Forelimb muscle (tissue), 1 donor: ENCODE data around the gene TJP2. TPM values are rescaled to one million over a fixed set of nuclear protein-coding genes. Genes with fewer than 3 reads are reported as not detected.

Source experiments
- DNase-seq: peaks from one replicate; pipeline ENCODE4 v3.0.0-alpha.2; 2013; ENCODE audit warnings: low read depth
- polyA plus RNA-seq: library from polyadenylated mRNA; unstranded; fragments of 120-200 nt; gene quantifications from one replicate; pipeline ENCODE4 v1.2.1, GENCODE V29; 2013; ENCODE audit not compliant: insufficient read length

The TJP2 gene
- polyA plus RNA-seq, 1 donor = 9.7 TPM

GRCh38 chr9:69191231-69191630 lies 17.2 kb downstream of the TJP2 start:
- DNase-seq = no peak

DNA sequence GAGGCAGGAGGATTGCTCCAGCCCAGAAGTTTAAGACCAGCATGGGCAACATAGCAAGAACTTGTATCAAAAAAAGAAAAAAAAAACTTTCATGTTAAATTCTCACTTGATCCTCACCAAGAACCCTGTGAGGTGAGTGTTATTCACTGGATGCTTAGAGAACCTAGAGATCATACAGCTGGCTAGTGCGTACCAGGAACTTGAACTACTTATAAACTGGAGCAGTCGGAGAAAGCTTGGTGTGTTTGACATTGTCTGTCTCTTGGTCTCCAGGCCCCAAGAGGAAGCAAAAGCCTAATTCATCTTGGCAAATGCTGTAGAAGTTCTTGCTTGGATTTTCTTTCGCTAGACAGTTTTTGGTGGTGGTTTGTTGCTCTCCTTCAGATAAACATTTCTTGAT lies 18.1 kb downstream of the TJP2 start:
- no peak for DNase-seq

- DNase-seq = no peak
These were observed 19.6 kb downstream of the TJP2 start for GRCh38 chr9:69193685-69194032.

GRCh38 chr9:69194702-69195418 lies 20.8 kb downstream of the TJP2 start:
- no peak for DNase-seq

DNA sequence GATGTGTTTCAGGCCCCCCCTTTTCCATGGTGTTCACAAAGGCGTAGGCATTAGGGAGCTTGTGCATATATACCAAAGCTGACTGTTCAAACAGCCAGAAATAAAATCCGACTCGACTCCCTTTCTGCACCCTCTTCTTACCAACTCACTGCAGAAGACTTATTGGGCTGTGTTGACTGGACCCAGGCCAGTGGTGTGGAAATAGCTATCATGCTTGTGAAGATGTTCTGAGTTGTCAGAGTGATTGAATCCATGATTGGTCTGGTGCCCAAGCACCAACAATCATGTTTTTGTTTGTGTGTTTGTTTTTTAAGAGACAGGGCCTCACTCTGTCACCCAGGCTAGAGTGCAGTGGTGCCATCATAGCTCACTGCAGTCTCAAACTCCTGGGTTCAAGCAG lies 21.6 kb downstream of the TJP2 start:
- no peak for DNase-seq

GRCh38 chr9:69197687-69198086 lies 23.6 kb downstream of the TJP2 start:
- no peak for DNase-seq

- DNase-seq = no peak
These were observed 24.6 kb downstream of the TJP2 start for GRCh38 chr9:69198521-69199220.

GRCh38 chr9:69199769-69200470 lies 25.8 kb downstream of the TJP2 start:
- DNase-seq = no peak

DNA sequence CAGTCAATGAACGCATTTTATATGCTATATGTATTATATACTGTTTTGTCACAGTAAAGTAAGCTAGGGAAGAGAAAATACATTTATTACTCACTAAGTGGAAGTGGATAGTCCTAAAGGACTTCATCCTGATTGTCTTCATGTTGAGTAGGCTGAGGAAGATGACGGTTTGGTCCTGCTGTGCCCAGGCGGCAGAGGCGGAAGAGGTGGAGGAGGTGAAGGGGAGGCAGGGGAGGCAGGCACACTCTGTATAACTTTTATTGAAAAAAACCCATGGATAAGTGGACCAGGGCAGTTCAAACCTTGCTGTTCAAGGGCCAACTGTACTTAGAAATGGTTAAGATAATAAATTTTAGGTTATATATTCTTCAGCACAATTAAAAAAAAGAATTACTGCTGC lies 28.5 kb downstream of the TJP2 start:
- DNase-seq = no peak

- DNase-seq = no peak
These were observed 30.2 kb downstream of the TJP2 start for GRCh38 chr9:69204326-69204725.

- no peak for DNase-seq
These were observed 30.8 kb downstream of the TJP2 start for GRCh38 chr9:69204849-69205248.

DNA sequence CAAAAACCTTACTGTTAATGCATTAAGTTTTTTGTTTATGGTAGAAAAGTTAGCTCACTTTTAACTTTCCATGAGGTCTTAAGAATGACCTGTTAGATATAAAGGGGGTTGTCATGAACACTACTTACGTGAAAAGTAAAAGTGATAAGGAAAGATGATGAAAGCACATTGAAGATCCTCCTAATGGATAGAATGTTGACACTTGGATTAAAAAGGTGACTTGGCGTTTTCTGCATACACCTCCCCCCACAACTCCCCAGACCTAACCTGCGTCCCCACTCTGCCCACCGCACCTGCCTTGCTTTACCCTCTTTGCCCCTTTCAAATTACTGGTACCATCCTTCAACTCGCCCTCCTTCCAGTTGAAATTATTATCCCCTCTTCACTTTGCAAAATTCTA lies 32.0 kb downstream of the TJP2 start:
- no peak for DNase-seq

DNA sequence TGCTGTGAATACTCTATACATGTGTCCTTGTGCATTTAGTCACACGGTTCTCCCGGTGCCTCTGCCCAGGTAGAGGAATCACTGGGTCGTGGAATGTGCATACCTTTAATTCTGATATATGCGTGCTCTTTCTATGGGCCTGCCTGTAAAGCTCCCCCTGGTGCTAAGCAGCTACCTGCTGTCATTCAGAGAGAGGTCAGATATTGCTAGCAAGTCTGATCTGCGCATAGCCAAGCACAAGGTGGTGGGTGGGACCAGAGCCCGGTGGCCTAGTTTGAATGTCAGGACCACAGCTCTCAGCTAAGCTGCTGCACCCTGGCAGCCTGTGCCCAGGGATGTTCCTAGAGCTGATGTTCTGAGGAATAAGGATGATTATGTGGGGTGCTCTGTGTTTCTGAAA lies 33.4 kb downstream of the TJP2 start:
- DNase-seq = no peak

DNA sequence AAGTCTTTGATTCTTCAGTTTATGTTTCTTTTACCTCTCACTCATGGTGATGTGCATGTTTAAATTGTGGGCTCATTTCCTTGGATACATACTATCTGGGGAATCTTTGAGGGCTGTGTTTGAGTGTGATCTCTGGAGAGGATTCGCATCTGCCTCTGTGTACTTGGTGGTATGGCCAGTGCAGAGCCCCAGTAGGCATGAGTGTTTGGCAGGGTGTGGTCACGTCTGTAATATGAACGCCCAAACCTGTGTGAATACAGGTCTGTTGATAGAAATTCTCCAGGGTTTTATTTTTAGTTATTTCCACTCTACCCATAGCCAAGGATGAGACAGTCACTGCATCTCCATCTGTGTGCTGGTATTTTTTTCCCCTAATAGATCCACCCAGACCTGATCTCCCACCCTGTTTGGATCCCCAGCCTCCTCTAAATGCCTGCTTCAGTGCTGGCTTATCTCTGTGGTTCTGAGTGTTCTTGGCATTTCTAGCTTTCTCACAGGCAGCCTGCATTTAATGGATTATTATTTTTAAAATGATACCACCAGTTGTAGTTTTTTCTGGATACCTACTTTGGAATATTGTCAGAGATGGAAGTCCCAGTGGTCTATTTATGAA lies 37.5 kb downstream of the TJP2 start:
- DNase-seq = no peak

DNA sequence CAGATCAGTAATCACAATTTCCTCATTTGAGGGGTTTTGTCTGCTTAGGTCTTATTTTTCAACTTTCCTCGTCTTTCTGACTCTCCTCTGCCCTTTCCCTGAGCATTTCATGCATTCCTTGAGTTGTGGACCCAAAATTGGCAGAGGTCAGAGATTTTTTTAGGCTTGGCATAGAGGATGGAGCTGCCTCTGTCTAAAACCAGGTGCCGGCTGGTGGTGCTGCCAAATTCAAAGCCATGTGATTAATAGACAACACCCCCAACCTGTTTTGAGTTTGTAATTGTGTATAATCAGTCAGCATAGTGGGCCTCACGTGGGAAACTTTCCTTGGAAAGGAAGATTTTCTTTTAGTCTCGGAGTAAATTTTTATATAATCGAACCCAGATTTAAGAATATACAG lies 39.6 kb downstream of the TJP2 start:
- no peak for DNase-seq

- DNase-seq = no peak
These were observed 40.9 kb downstream of the TJP2 start for GRCh38 chr9:69214939-69215338.

DNA sequence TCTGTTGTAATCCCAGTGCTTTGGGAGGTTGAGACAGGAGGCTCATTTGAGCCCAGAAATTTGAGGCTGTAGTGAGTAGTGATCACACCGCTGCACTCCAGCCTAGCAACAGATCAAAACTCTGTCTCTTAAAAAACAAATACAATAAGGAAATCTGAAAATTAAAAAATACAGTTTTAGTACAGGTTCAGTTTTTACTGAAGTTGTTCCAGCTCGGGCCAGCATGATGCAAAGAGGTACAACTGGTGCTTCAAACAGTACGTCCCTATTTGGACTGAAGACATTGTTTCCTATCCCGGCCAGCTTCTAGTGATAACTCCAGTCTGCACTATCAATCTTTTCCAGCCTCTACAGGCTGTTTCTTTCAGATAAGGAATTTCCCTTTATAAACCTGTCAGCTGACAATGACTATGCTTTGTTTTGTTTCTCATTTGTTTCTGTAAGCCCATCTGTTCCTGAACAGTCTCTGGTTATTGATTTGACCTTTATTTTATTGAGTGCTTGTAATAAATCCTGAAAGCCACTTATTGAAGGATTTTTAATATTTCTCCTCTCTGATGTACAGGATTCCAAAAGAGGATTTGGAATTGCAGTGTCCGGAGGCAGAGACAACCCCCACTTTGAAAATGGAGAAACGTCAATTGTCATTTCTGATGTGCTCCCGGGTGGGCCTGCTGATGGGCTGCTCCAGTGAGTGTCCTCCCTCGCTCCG lies 41.9 kb downstream of the TJP2 start:
- DNase-seq = no peak

GRCh38 chr9:69218166-69218565 lies 44.1 kb downstream of the TJP2 start:
- no peak for DNase-seq

DNA sequence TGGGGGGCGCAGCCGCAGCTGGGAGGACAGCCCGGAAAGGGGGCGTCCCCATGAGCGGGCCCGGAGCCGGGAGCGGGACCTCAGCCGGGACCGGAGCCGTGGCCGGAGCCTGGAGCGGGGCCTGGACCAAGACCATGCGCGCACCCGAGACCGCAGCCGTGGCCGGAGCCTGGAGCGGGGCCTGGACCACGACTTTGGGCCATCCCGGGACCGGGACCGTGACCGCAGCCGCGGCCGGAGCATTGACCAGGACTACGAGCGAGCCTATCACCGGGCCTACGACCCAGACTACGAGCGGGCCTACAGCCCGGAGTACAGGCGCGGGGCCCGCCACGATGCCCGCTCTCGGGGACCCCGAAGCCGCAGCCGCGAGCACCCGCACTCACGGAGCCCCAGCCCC lies 47.0 kb downstream of the TJP2 start:
- DNase-seq = no peak

- no peak for DNase-seq
These were observed 48.9 kb downstream of the TJP2 start for GRCh38 chr9:69222970-69223369.

DNA sequence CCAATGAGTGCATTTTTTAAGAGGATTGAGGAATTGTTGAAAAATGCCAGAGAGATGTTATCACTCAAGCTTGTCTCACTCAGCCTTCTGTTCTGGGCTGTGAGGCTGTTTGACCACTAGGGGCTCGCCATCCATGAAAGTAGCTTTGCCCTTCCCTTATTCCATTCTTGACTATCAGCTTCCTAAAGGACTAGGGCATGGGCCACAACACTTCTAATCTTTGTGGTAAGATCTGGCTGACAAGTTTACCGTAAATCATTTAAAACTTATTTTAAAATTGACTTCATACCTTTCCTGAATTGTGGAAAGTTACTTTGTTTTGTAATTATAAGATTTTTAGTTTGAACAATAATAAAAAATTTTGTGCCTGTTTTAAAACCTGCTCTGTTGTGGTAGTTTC lies 49.5 kb downstream of the TJP2 start:
- DNase-seq = no peak

GRCh38 chr9:69229367-69229766 lies 55.3 kb downstream of the TJP2 start:
- DNase-seq = no peak
